MM.1S (cell line): ENCODE results near the gene GLS2.

ENCODE experiments used
- DNase-seq: peaks from one replicate; pipeline ENCODE4 v3.0.0-alpha.2; 2015
- H2AFZ ChIP-seq: fragments of 300-600 bp; sonication (generic); 2 replicates; pipeline ENCODE4 v1.6.0; 2016; ENCODE audit warnings: antibody characterized with exemption, low read length
- H3F3A ChIP-seq: fragments of 300-600 bp; sonication (generic); 2 replicates; pipeline ENCODE4 v1.6.1; 2016; ENCODE audit warnings: mild to moderate bottlenecking, antibody characterized with exemption, low read length, moderate library complexity, mixed read lengths; ENCODE audit not compliant: insufficient read depth
- H3K27ac ChIP-seq: fragments of 300-600 bp; sonication (generic); 2 replicates; pipeline ENCODE4 v1.5.1; 2016; ENCODE audit warnings: mild to moderate bottlenecking, low read length
- H3K27me3 ChIP-seq: fragments of 300-600 bp; sonication (generic); replicated peaks from 2 replicates; pipeline ENCODE4 v1.6.0; 2016; ENCODE audit warnings: low read length; ENCODE audit not compliant: insufficient read depth
- H3K36me3 ChIP-seq: fragments of 300-600 bp; sonication (generic); replicated peaks from 2 replicates; pipeline ENCODE4 v1.6.1; 2016; ENCODE audit warnings: mild to moderate bottlenecking, low read length, mixed read lengths; ENCODE audit not compliant: insufficient read depth
- H3K4me1 ChIP-seq: fragments of 300-600 bp; sonication (generic); 2 replicates; pipeline ENCODE4 v1.6.1; 2016; ENCODE audit warnings: low read length, mixed read lengths
- H3K4me2 ChIP-seq: fragments of 300-600 bp; sonication (generic); 2 replicates; pipeline ENCODE4 v1.6.0; 2016; ENCODE audit warnings: low read depth, low read length
- H3K4me3 ChIP-seq: fragments of 300-600 bp; sonication (generic); 2 replicates; pipeline ENCODE4 v1.5.1; 2016; ENCODE audit warnings: low read length, mixed read lengths
- H3K79me2 ChIP-seq: fragments of 300-600 bp; sonication (generic); 2 replicates; pipeline ENCODE4 v1.6.1; 2016; ENCODE audit warnings: mixed run types, low read length, mixed read lengths
- H3K9ac ChIP-seq: fragments of 300-600 bp; sonication (generic); 2 replicates; pipeline ENCODE4 v1.6.1; 2016; ENCODE audit warnings: low read length, mixed read lengths
- H3K9me2 ChIP-seq: fragments of 300-600 bp; sonication (generic); replicated peaks from 2 replicates; pipeline ENCODE4 v1.6.1; 2016; ENCODE audit warnings: mild to moderate bottlenecking, low read length, mixed read lengths; ENCODE audit not compliant: insufficient read depth
- H3K9me3 ChIP-seq: fragments of 300-600 bp; sonication (generic); replicated peaks from 2 replicates; pipeline ENCODE4 v1.6.1; 2016; ENCODE audit warnings: mild to moderate bottlenecking, low read length, mixed read lengths; ENCODE audit not compliant: insufficient read depth
- H4K20me1 ChIP-seq: fragments of 300-600 bp; sonication (generic); 2 replicates; pipeline ENCODE4 v1.6.1; 2016; ENCODE audit warnings: mild to moderate bottlenecking, low read length, moderate library complexity, mixed read lengths; ENCODE audit not compliant: insufficient read depth
- EZH2 ChIP-seq: fragments of 300-600 bp; sonication (generic); optimal IDR thresholded peaks from 2 replicates; pipeline ENCODE3; 2017; ENCODE audit warnings: low read depth, mild to moderate bottlenecking, antibody characterized with exemption, low read length, mixed read lengths
- EZH2phosphoT487 ChIP-seq: fragments of 300-600 bp; sonication (generic); IDR thresholded peaks from 2 replicates; pipeline ENCODE4 v1.6.1; 2018; ENCODE audit warnings: antibody characterized with exemption, low read length
- TF ChIP-seq, protein P1 (sequence below): fragments of 300-600 bp; sonication (generic); IDR thresholded peaks from 2 replicates; pipeline ENCODE4 v1.5.1; 2016; ENCODE audit warnings: antibody characterized with exemption, low read length, mixed read lengths

The GLS2 gene

DNA sequence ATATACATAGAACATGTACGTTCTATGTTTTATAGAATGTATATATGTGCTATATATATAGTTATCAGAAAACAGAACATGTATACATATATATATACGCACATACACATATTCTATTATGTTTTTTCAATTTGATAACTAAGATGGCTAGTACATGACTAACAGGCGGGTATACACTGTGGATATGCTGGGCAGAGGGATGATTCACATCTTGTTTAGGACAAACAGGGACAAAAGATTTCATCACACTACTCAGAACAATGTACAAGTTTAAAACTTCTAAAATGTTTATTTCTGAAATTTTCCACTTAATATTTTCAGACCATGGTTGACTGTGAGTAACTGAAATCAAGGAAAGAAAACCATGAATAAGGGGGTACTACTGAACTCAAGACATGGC is 56.1 kb downstream of the GLS2 start:
- H3F3A ChIP-seq, result no peaks in the 10 kb centered on the region
- H4K20me1 ChIP-seq, result no peaks in the 10 kb centered on the region
- H3K9me2 ChIP-seq, result no peaks in the 10 kb centered on the region
- DNase-seq, result no peak
- no peaks in the 10 kb centered on the region; the same call in 1 of the 2 replicates for H3K36me3 ChIP-seq
- no peak overlapping the region for H3K9ac ChIP-seq
- H3K4me1 ChIP-seq, result no peaks in the 10 kb centered on the region
- H2AFZ ChIP-seq, result no peak overlapping the region
- TF ChIP-seq, protein P1, sequence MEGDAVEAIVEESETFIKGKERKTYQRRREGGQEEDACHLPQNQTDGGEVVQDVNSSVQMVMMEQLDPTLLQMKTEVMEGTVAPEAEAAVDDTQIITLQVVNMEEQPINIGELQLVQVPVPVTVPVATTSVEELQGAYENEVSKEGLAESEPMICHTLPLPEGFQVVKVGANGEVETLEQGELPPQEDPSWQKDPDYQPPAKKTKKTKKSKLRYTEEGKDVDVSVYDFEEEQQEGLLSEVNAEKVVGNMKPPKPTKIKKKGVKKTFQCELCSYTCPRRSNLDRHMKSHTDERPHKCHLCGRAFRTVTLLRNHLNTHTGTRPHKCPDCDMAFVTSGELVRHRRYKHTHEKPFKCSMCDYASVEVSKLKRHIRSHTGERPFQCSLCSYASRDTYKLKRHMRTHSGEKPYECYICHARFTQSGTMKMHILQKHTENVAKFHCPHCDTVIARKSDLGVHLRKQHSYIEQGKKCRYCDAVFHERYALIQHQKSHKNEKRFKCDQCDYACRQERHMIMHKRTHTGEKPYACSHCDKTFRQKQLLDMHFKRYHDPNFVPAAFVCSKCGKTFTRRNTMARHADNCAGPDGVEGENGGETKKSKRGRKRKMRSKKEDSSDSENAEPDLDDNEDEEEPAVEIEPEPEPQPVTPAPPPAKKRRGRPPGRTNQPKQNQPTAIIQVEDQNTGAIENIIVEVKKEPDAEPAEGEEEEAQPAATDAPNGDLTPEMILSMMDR, result no peak
- TF ChIP-seq EZH2, result no peak
- no peak for TF ChIP-seq EZH2phosphoT487
- peaks cover 21% of the 10 kb centered on the region for H3K79me2 ChIP-seq
- no peak overlapping the region for H3K4me2 ChIP-seq
- H3K9me3 ChIP-seq, result no peaks in the 10 kb centered on the region
- H3K27me3 ChIP-seq, result no peaks in the 10 kb centered on the region
- no peak overlapping the region for H3K4me3 ChIP-seq
- H3K27ac ChIP-seq, result no peak overlapping the region

DNA sequence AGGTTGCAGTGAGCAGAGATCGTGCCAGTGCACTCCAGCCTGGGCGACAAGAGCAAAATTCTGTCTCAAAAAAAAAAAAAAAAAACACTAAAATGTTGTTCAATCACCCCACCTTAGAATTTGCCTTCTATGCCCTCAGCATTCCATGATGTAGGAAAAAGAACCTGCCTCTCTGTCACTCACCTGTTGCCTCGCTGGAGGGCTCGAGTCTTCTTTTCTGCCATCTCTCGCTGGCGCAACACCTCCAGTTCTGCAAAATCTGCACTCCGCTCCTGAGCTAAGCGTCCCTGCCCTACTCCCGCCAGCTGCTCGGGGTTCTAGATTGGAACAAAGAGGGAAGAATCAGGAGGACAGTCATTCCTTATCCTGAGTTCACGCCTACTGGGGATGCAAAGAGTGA is 56.7 kb downstream of the GLS2 start:
- Histone ChIP-seq H3F3A (no peaks in the 10 kb centered on the region), H3K36me3 (no peaks in the 10 kb centered on the region; the same call in 1 of the 2 replicates), H3K9me2 (no peaks in the 10 kb centered on the region), H3K27ac (no peak overlapping the region), H3K4me1 (no peaks in the 10 kb centered on the region), H3K9ac (no peak overlapping the region), H4K20me1 (no peaks in the 10 kb centered on the region), H3K27me3 (no peaks in the 10 kb centered on the region), H2AFZ (no peak overlapping the region), H3K9me3 (no peaks in the 10 kb centered on the region), H3K4me2 (no peak overlapping the region), H3K79me2 (peaks cover 16% of the 10 kb centered on the region), H3K4me3 (no peak overlapping the region)
- TF ChIP-seq, protein P1, result no peak
- TF ChIP-seq EZH2phosphoT487 (no peak), EZH2 (no peak)
- no peak for DNase-seq

DNA sequence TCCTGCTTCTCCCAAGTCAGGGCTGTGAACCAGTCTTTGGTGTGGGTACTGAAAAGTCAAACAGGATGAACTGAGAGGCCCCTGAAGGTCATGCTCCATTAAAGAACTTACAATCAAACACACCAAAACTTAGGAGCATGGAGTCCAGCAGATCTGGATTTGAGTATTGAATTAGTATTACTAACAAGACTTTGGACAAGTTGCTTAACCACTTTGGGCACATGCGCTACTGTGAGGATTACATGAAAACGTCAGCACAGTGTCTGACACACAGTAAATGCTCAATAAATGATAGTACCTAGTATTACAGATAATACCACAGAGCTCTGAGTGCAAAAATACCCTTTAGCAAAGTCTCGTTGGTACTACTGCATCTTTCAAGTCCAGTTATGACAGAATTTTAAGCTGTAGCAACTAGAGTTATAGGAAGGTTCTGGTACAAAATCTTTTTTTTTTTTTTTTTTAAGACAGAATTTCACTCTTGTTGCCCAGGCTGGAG is 62.0 kb downstream of the GLS2 start:
- Histone ChIP-seq H3K36me3 (peaks cover 6% of the 10 kb centered on the region; the same call in 1 of the 2 replicates), H3F3A (no peaks in the 10 kb centered on the region)

More for the DNA sequence above, 62.0 kb downstream of the GLS2 start:
- no peaks in the 10 kb centered on the region for H3K9me3 ChIP-seq
- H3K4me2 ChIP-seq, result no peak overlapping the region
- no peaks in the 10 kb centered on the region for H4K20me1 ChIP-seq
- no peak for DNase-seq
- H3K9me2 ChIP-seq, result no peaks in the 10 kb centered on the region
- no peaks in the 10 kb centered on the region for H3K79me2 ChIP-seq
- no peak overlapping the region for H3K4me3 ChIP-seq
- H3K4me1 ChIP-seq, result no peaks in the 10 kb centered on the region
- TF ChIP-seq, protein P1, result no peak
- TF ChIP-seq EZH2phosphoT487 (no peak), EZH2 (no peak)
- no peak overlapping the region for H3K9ac ChIP-seq
- H2AFZ ChIP-seq, result no peak overlapping the region
- H3K27me3 ChIP-seq, result no peaks in the 10 kb centered on the region
- H3K27ac ChIP-seq, result no peak overlapping the region
